ENCODE data around the gene PIK3R5. TPM values are rescaled to one million over a fixed set of nuclear protein-coding genes. Genes with fewer than 3 reads are reported as not detected.

PIK3R5 gene
- total RNA-seq, 1 experiment from 2014 or later, result 0.09 TPM

GRCh38 chr17:8951206-8951605, 14.3 kb downstream of the PIK3R5 start:
- H3K36me3 ChIP-seq (ENCODE audit: insufficient read depth, low read length, poor library complexity, severe bottlenecking), result no peaks in the 10 kb centered on the region
- H3K27ac ChIP-seq (ENCODE audit: low read depth, low read length, poor library complexity, severe bottlenecking), result no peak overlapping the region
- ChIA-PET POLR2A (ENCODE audit: low non-redundant PET) (no interaction called here), CTCF (no interaction called here)
- no TSS peak for BruUV-seq (replicated peaks)
- DNase-seq (ENCODE audit: low spot score), result no peak
- intact Hi-C loops (cut with micrococcal nuclease; ENCODE audit: unreplicated experiment), result no loop called here
- H3K4me3 ChIP-seq (ENCODE audit: low read depth, low read length, poor library complexity, severe bottlenecking), result no peak overlapping the region
- H3K4me1 ChIP-seq (ENCODE audit: insufficient read depth, low read length, poor library complexity, severe bottlenecking), result no peaks in the 10 kb centered on the region
- no peaks in the 10 kb centered on the region for H3K9me3 ChIP-seq (ENCODE audit: low read depth, low read length, poor library complexity, severe bottlenecking)
- no peak for TF ChIP-seq EZH2 (IDR thresholded peaks at IDR 0.05; ENCODE audit: borderline replicate concordance, low read depth, low read length, poor library complexity, severe bottlenecking)
- no peak for TF ChIP-seq CTCF (conservative IDR thresholded peaks at IDR 0.05; ENCODE audit: low read depth, low read length)
- peaks cover 16% of the 10 kb centered on the region for H3K27me3 ChIP-seq (replicated peaks; ENCODE audit: insufficient read depth, low read depth, low read length, poor library complexity)

- intact Hi-C loops (cut with micrococcal nuclease; ENCODE audit: unreplicated experiment), result no loop called here
- POLR2A ChIA-PET (ENCODE audit: low non-redundant PET), result no interaction called here
- CTCF ChIA-PET, result no interaction called here
- BruUV-seq (replicated peaks), result no TSS peak
- H3K4me3 ChIP-seq (ENCODE audit: low read depth, low read length, poor library complexity, severe bottlenecking), result no peak overlapping the region
- H3K27me3 ChIP-seq (replicated peaks; ENCODE audit: insufficient read depth, low read depth, low read length, poor library complexity), result peaks cover 16% of the 10 kb centered on the region
- no peak for TF ChIP-seq CTCF (conservative IDR thresholded peaks at IDR 0.05; ENCODE audit: low read depth, low read length)
- DNase-seq (ENCODE audit: low spot score), result no peak
- H3K27ac ChIP-seq (ENCODE audit: low read depth, low read length, poor library complexity, severe bottlenecking), result no peak overlapping the region
- no peaks in the 10 kb centered on the region for H3K4me1 ChIP-seq (ENCODE audit: insufficient read depth, low read length, poor library complexity, severe bottlenecking)
- no peaks in the 10 kb centered on the region for H3K36me3 ChIP-seq (ENCODE audit: insufficient read depth, low read length, poor library complexity, severe bottlenecking)
- no peaks in the 10 kb centered on the region for H3K9me3 ChIP-seq (ENCODE audit: low read depth, low read length, poor library complexity, severe bottlenecking)
Observed at GRCh38 chr17:8949061-8949661, 16.3 kb downstream of the PIK3R5 start.

- no peaks in the 10 kb centered on the region for H3K36me3 ChIP-seq (ENCODE audit: insufficient read depth, low read length, poor library complexity, severe bottlenecking)
- no peaks in the 10 kb centered on the region for H3K4me1 ChIP-seq (ENCODE audit: insufficient read depth, low read length, poor library complexity, severe bottlenecking)
- peaks cover 16% of the 10 kb centered on the region for H3K27me3 ChIP-seq (replicated peaks; ENCODE audit: insufficient read depth, low read depth, low read length, poor library complexity)
- POLR2A ChIA-PET (ENCODE audit: low non-redundant PET), result no interaction called here
- intact Hi-C loops (cut with micrococcal nuclease; ENCODE audit: unreplicated experiment), result no loop called here
- no peaks in the 10 kb centered on the region for H3K9me3 ChIP-seq (ENCODE audit: low read depth, low read length, poor library complexity, severe bottlenecking)
- BruUV-seq (replicated peaks), result no TSS peak
- H3K27ac ChIP-seq (ENCODE audit: low read depth, low read length, poor library complexity, severe bottlenecking), result no peak overlapping the region
- no peak overlapping the region for H3K4me3 ChIP-seq (ENCODE audit: low read depth, low read length, poor library complexity, severe bottlenecking)
- no peak for TF ChIP-seq CTCF (conservative IDR thresholded peaks at IDR 0.05; ENCODE audit: low read depth, low read length)
- no peak for TF ChIP-seq EZH2 (IDR thresholded peaks at IDR 0.05; ENCODE audit: borderline replicate concordance, low read depth, low read length, poor library complexity, severe bottlenecking)
- DNase-seq (ENCODE audit: low spot score), result no peak
- CTCF ChIA-PET, result no interaction called here
Observed at GRCh38 chr17:8948462-8948861, 17.0 kb downstream of the PIK3R5 start.

Measured in A673 (cell line).